H9 (cell line): ENCODE results near the gene CASQ2. TPM values are rescaled to one million over a fixed set of nuclear protein-coding genes. Genes with fewer than 3 reads are reported as not detected.

Source experiments
- DNase-seq: peaks from one replicate; pipeline ENCODE4 v3.0.0-alpha.2; 2017
- H2AFZ ChIP-seq: one replicate; pipeline ENCODE4 v1.6.1; 2013; ENCODE audit warnings: mild to moderate bottlenecking, low read length, control low read depth, moderate library complexity
- H2AK5ac ChIP-seq: 2 replicates; pipeline ENCODE4 v1.6.1; 2013; ENCODE audit warnings: low read length, control low read depth, mixed read lengths; ENCODE audit not compliant: insufficient read length
- H2BK120ac ChIP-seq: one replicate; pipeline ENCODE4 v1.6.1; 2013; ENCODE audit warnings: low read depth, mild to moderate bottlenecking, low read length, control low read depth, inconsistent platforms; ENCODE audit not compliant: poor library complexity, severe bottlenecking
- H2BK12ac ChIP-seq: 2 replicates; pipeline ENCODE4 v1.6.1; 2013; ENCODE audit warnings: low read length, control low read depth, mixed read lengths, low read depth; ENCODE audit not compliant: insufficient read length
- H2BK15ac ChIP-seq: 2 replicates; pipeline ENCODE4 v1.6.1; 2013; ENCODE audit warnings: low read depth, low read length, control low read depth
- H2BK20ac ChIP-seq: one replicate; pipeline ENCODE4 v1.6.1; 2013; ENCODE audit warnings: low read depth, mild to moderate bottlenecking, low read length, control low read depth, inconsistent platforms; ENCODE audit not compliant: poor library complexity, severe bottlenecking
- H2BK5ac ChIP-seq: 2 replicates; pipeline ENCODE4 v1.6.1; 2013; ENCODE audit warnings: low read length, control low read depth, mixed read lengths; ENCODE audit not compliant: insufficient read length
- H3K14ac ChIP-seq: 2 replicates; pipeline ENCODE4 v1.6.1; 2013; ENCODE audit warnings: low read length, control low read depth; ENCODE audit not compliant: insufficient read depth
- H3K18ac ChIP-seq: 2 replicates; pipeline ENCODE4 v1.6.1; 2013; ENCODE audit warnings: low read depth, mild to moderate bottlenecking, mixed read lengths, low read length, control low read depth; ENCODE audit not compliant: insufficient read length
- H3K23ac ChIP-seq: 2 replicates; pipeline ENCODE4 v1.6.1; 2013; ENCODE audit warnings: low read length, control low read depth, mixed read lengths, low read depth; ENCODE audit not compliant: insufficient read length
- H3K23me2 ChIP-seq: 2 replicates; pipeline ENCODE4 v1.6.1; 2013; ENCODE audit warnings: low read depth, mild to moderate bottlenecking, mixed read lengths, low read length, control low read depth; ENCODE audit not compliant: insufficient read length, poor library complexity, severe bottlenecking
- H3K27ac ChIP-seq: 2 replicates; pipeline ENCODE4 v1.5.1; 2013; ENCODE audit warnings: low read length, control low read depth, mixed read lengths, low read depth; ENCODE audit not compliant: insufficient read length
- H3K27me3 ChIP-seq: 2 replicates; pipeline ENCODE4 v1.6.1; 2013; ENCODE audit warnings: low read length, control low read depth, inconsistent platforms; ENCODE audit not compliant: insufficient read depth
- H3K4ac ChIP-seq: 2 replicates; pipeline ENCODE4 v1.6.1; 2013; ENCODE audit warnings: low read depth, mild to moderate bottlenecking, control low read depth, inconsistent platforms, low read length, moderate library complexity
- H3K4me1 ChIP-seq: 2 replicates; pipeline ENCODE4 v1.6.1; 2013; ENCODE audit warnings: low read length, control low read depth, inconsistent platforms; ENCODE audit not compliant: insufficient read depth
- H3K4me2 ChIP-seq: 2 replicates; pipeline ENCODE4 v1.6.1; 2013; ENCODE audit warnings: low read length, control low read depth, mixed read lengths; ENCODE audit not compliant: insufficient read length, insufficient read depth
- H3K56ac ChIP-seq: 2 replicates; pipeline ENCODE4 v1.6.1; 2013; ENCODE audit warnings: low read depth, mild to moderate bottlenecking, mixed read lengths, low read length, control low read depth; ENCODE audit not compliant: insufficient read length
- H3K79me1 ChIP-seq: 2 replicates; pipeline ENCODE4 v1.6.1; 2013; ENCODE audit warnings: low read depth, mild to moderate bottlenecking, moderate library complexity, low read length, control low read depth, inconsistent platforms; ENCODE audit not compliant: insufficient read depth, poor library complexity, severe bottlenecking
- H3K79me2 ChIP-seq: 2 replicates; pipeline ENCODE4 v1.6.1; 2013; ENCODE audit warnings: low read length, control low read depth, inconsistent platforms; ENCODE audit not compliant: insufficient read depth
- H3K9ac ChIP-seq: 2 replicates; pipeline ENCODE4 v1.6.1; 2013; ENCODE audit warnings: low read length, control low read depth, mixed read lengths; ENCODE audit not compliant: insufficient read length; ENCODE audit errors: extremely low read depth
- H3K9me3 ChIP-seq: one replicate; pipeline ENCODE4 v1.6.1; 2013; ENCODE audit warnings: low read depth, low read length, inconsistent platforms; ENCODE audit not compliant: control insufficient read depth
- H3T11ph ChIP-seq: one replicate; pipeline ENCODE4 v1.6.1; 2013; ENCODE audit warnings: mild to moderate bottlenecking, low read length, control low read depth, inconsistent platforms
- H4K20me1 ChIP-seq: one replicate; pipeline ENCODE4 v1.6.1; 2013; ENCODE audit not compliant: control insufficient read depth, insufficient read length, insufficient read depth
- H4K5ac ChIP-seq: 2 replicates; pipeline ENCODE4 v1.6.1; 2013; ENCODE audit warnings: low read depth, mild to moderate bottlenecking, mixed read lengths, low read length, control low read depth; ENCODE audit not compliant: insufficient read length
- H4K8ac ChIP-seq: replicated peaks from 2 replicates; pipeline ENCODE4 v1.6.1; 2013; ENCODE audit warnings: low read length, control low read depth, mixed read lengths, low read depth; ENCODE audit not compliant: insufficient read length
- H4K91ac ChIP-seq: 2 replicates; pipeline ENCODE4 v1.6.1; 2013; ENCODE audit warnings: low read depth, mild to moderate bottlenecking, moderate library complexity, mixed read lengths, low read length, control low read depth; ENCODE audit not compliant: insufficient read length
- H3K27ac Mint-ChIP-seq, 3 experiments: 2 replicates in 2 of 3; 3 replicates in 1 of 3; pipeline ENCODE4 v1.8.0; 2020 to 2021; ENCODE audit warnings: mixed read lengths in 3 of 3, mild to moderate bottlenecking in 1 of 3, moderate library complexity in 1 of 3
- H3K27me3 Mint-ChIP-seq: 2 replicates; pipeline ENCODE4 v1.8.0; 2021; ENCODE audit warnings: low read depth, mild to moderate bottlenecking, moderate library complexity, mixed read lengths
- H3K36me3 Mint-ChIP-seq, 3 experiments: 2 replicates in 2 of 3; 3 replicates in 1 of 3; pipeline ENCODE4 v1.8.0; 2020 to 2021; ENCODE audit warnings: low read depth in 3 of 3, mixed read lengths in 3 of 3; ENCODE audit not compliant: insufficient read depth in 1 of 3
- H3K4me1 Mint-ChIP-seq, 2 experiments: 2 replicates each; pipeline ENCODE4 v1.8.0; 2020; ENCODE audit warnings: mixed read lengths in 2 of 2
- H3K4me3 Mint-ChIP-seq, 2 experiments: 2 replicates in 1 of 2; 3 replicates in 1 of 2; pipeline ENCODE4 v1.8.0; 2020 to 2021; ENCODE audit warnings: mild to moderate bottlenecking in 2 of 2, mixed read lengths in 2 of 2, moderate library complexity in 1 of 2
- H3K9me3 Mint-ChIP-seq, 2 experiments: 2 replicates in 1 of 2; 3 replicates in 1 of 2; pipeline ENCODE4 v1.8.0; 2020; ENCODE audit warnings: mild to moderate bottlenecking in 2 of 2, mixed read lengths in 2 of 2, moderate library complexity in 1 of 2
- WGBS: extraction: QIAGEN DNeasy Blood & Tissue Kit; methylation state at CpG from one replicate; pipeline ENCODE4 v1.1.7; 2013; ENCODE audit warnings: missing lambda C conversion rate, low lambda C conversion rate, mixed read lengths; ENCODE audit not compliant: insufficient read length; ENCODE audit errors: extremely low coverage; 5-methylcytosine and 5-hydroxymethylcytosine counted together
- total RNA-seq: library from RNA; stranded (reverse); gene quantifications from 2 replicates; pipeline ENCODE4 v1.2.1, GENCODE V29; 2021
- TF ChIP-seq, protein P1 (sequence below): fragments of 200-600 bp; sonication (generic); conservative IDR thresholded peaks from 3 replicates; pipeline ENCODE4 v1.8.0; 2021; ENCODE audit warnings: antibody characterized with exemption, mild to moderate bottlenecking

The CASQ2 gene
- total RNA-seq, 1 experiment from 2014 or later = not detected

DNA sequence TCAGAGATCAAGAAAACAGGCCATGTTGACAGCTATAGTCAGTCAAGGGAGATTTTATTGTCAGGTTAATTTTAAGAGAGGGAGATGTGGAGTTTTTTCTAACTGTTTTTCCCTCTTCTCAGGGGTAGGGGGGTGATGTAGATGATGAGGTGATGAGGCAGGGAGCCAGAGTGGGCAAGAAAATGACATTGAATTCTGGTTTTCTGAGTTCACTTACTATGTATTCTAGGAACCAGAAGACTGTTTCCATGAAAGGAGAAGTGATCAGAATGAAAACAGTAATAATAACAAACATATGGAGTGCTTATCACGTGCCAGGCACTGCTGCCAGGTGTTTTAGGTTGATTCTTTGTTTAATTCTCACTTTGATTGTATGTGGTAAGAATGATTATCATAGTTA, 40.2 kb downstream of the CASQ2 start:
- Mint-ChIP-seq H3K9me3 (no peaks in the 10 kb centered on the region), H3K27ac (no peak overlapping the region), H3K27me3 (no peaks in the 10 kb centered on the region), H3K4me1 (peaks cover 8 to 9% of the 10 kb centered on the region in 2 experiments), H3K4me3 (no peak overlapping the region), H3K36me3 (no peaks in the 10 kb centered on the region)
- H2AK5ac ChIP-seq = no peak overlapping the region
- H4K5ac ChIP-seq = no peak overlapping the region
- no peak overlapping the region for H2BK12ac ChIP-seq
- no peak overlapping the region for H3T11ph ChIP-seq
- H2BK5ac ChIP-seq = no peak overlapping the region
- H3K14ac ChIP-seq = no peak overlapping the region
- H4K20me1 ChIP-seq = no peaks in the 10 kb centered on the region
- no peak overlapping the region for H3K23ac ChIP-seq
- H3K27ac ChIP-seq = no peak overlapping the region
- H3K23me2 ChIP-seq = no peaks in the 10 kb centered on the region
- H4K91ac ChIP-seq = no peak overlapping the region
- H3K18ac ChIP-seq = no peak overlapping the region
- no peak overlapping the region for H3K4me2 ChIP-seq
- H3K4ac ChIP-seq = no peak overlapping the region
- no peaks in the 10 kb centered on the region for H3K79me2 ChIP-seq
- TF ChIP-seq, protein P1, sequence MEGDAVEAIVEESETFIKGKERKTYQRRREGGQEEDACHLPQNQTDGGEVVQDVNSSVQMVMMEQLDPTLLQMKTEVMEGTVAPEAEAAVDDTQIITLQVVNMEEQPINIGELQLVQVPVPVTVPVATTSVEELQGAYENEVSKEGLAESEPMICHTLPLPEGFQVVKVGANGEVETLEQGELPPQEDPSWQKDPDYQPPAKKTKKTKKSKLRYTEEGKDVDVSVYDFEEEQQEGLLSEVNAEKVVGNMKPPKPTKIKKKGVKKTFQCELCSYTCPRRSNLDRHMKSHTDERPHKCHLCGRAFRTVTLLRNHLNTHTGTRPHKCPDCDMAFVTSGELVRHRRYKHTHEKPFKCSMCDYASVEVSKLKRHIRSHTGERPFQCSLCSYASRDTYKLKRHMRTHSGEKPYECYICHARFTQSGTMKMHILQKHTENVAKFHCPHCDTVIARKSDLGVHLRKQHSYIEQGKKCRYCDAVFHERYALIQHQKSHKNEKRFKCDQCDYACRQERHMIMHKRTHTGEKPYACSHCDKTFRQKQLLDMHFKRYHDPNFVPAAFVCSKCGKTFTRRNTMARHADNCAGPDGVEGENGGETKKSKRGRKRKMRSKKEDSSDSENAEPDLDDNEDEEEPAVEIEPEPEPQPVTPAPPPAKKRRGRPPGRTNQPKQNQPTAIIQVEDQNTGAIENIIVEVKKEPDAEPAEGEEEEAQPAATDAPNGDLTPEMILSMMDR = no peak
- no peaks in the 10 kb centered on the region for H3K9me3 ChIP-seq
- H2BK15ac ChIP-seq = no peak overlapping the region
- DNase-seq = no peak
- no peaks in the 10 kb centered on the region for H3K4me1 ChIP-seq
- no peak overlapping the region for H2AFZ ChIP-seq
- no peak overlapping the region for H2BK20ac ChIP-seq
- H3K27me3 ChIP-seq = no peaks in the 10 kb centered on the region
- H3K56ac ChIP-seq = no peak overlapping the region
- no CpG with 5 or more reads among the region's 1 CpG for WGBS
- H3K79me1 ChIP-seq = no peaks in the 10 kb centered on the region
- no peak overlapping the region for H3K9ac ChIP-seq
- H4K8ac ChIP-seq = no peak overlapping the region
- H2BK120ac ChIP-seq = no peak overlapping the region
